ENCODE results near the gene POLR3K. TPM values are rescaled to one million over a fixed set of nuclear protein-coding genes. Genes with fewer than 3 reads are reported as not detected.

POLR3K gene
- polyA plus RNA-seq, 4 donors: 11.3 to 13.2 (median 12.9) TPM

DNA sequence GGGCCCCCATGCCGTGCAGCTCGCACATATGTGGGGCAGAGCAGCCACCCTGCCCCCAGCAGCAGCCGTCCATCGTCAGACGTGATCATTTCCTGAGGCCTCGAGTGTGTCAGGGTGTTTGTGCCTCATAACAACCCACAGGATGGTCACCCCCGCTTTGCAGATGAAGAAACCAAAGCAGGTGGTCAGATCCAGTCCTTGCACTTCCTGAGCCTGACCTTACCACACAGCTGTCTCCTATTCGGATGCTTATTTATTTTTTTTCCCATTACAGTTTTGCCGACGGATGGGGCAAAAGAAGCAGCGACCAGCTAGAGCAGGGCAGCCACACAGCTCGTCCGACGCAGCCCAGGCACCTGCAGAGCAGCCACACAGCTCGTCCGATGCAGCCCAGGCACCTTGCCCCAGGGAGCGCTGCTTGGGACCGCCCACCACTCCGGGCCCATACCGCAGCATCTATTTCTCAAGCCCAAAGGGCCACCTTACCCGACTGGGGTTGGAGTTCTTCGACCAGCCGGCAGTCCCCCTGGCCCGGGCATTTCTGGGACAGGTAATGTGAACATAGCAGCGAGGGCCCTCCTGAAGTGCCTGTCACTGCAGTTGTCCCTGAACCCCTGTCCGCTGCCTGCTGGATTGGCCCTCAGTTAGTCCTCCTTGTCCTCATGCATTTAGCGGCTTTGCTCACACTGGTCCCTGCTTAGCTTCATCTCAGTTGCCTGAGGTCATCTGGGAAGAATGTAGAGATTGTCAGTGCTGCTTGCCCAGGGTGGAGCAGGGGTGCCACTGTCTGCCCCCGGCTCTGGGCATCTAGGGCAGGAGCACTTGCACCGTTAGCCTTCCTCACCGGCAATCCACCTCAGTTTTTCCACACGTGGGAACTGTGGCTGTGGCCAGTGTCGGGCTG is 26.0 kb upstream of the POLR3K start:
- DNase-seq (ENCODE audit: low read depth in 4 of 4, low spot score in 3 of 4): no peak

DNA sequence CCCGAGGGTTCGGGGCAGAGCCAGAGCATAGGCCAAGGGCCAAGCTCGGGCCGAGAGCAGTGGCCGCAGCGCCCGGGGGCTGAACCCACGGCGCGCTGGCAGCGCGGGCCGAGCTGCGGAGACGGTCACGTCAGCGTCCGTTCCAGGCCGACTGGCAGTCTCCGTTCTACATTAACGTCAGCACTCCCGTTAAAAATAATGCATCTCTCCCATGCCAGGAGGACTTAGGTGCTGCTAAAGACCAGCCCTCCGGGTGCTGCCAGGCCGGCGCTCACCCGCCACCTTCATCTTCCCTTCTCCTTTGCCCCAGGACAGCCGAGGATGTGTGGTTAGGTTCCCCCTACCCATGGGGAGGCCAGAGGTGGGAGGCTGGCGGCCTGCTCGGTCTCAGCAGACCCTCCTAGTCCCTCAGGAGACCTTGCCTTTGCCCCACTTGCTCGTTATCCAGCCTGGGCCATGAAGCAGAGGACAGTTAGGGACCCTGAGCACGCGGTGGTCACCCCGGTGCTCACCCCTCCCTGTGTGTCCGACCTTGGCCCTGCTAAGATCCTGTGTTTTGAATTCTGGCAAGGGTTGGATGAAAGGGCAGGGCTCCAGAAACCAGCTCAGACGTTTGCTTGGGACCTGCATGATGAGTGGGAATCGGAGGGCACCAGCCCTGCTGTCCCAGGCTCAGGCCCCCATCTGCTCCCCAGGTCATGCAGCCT is 25.2 kb upstream of the POLR3K start:
- no peak for DNase-seq (ENCODE audit: low read depth in 4 of 4, low spot score in 3 of 4)

DNA sequence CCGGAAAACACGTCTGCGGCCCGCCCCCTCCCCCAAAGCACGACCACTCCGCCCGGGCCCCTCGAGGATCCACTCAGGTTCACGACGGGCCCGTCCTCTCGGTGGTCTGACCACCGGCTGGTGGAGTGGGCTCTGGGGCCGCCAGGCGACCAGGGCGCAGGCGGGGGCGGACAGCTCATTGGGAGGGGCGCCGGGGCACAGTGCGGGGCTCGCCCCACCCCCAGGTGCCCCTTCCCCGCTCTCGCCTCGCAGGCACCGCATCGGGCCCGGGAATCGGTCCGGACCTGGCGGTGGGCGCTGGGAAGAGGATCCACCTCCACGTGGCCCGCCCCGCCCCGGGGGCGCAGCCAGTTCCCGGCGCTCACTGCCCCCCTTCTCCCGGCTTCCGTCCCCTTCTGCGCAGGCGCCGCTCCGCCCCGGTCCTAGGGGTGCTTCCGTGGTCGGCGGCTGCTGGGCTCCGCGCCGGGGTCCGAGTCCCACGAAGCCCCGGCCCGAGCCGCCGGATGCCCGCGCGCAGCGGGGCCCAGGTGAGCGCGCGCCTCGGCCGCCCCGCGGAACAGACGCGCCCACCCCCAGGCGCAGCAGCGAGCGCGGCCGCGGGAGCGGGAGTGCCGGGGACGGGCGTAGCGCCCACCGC is 24.5 kb upstream of the POLR3K start, which contains the start of gene MPG:
Gene MPG, plus strand, starts transcription at position 419 of the 637 bp plus-strand sequence. Its CDS starts 85 bp downstream, at position 504.
- DNase-seq (ENCODE audit: low read depth in 4 of 4, low spot score in 3 of 4): peak in 2 of 4 donors; percentile 70 to 77

DNA sequence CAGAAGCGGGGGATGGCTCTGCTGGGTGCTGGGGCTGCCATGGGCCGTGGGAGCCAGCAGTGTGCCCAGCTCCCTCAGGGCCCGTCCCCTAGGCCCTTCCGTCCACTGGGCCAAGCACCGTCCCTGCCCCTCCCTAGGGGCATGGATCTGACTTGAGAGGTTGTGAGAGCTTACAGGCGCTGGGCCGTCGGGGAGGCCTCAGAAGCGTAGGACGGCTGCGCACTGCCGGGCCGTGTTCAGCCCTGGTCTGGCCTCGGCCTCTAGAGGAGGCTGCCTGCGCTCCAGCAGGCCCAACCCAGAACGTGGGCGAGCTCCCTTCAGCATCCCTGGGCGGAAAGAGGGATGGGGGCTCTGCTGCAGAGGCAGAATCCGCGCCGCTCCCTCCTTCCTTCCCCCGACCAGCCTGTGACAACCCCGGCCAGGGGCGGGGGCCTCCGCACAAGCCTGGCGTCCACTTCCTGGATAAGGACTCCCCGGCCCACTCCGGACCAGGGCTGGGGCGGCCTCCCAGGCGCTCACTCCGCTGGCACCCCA is 23.9 kb upstream of the POLR3K start:
- DNase-seq (ENCODE audit: low read depth in 4 of 4, low spot score in 3 of 4): no peak

DNA sequence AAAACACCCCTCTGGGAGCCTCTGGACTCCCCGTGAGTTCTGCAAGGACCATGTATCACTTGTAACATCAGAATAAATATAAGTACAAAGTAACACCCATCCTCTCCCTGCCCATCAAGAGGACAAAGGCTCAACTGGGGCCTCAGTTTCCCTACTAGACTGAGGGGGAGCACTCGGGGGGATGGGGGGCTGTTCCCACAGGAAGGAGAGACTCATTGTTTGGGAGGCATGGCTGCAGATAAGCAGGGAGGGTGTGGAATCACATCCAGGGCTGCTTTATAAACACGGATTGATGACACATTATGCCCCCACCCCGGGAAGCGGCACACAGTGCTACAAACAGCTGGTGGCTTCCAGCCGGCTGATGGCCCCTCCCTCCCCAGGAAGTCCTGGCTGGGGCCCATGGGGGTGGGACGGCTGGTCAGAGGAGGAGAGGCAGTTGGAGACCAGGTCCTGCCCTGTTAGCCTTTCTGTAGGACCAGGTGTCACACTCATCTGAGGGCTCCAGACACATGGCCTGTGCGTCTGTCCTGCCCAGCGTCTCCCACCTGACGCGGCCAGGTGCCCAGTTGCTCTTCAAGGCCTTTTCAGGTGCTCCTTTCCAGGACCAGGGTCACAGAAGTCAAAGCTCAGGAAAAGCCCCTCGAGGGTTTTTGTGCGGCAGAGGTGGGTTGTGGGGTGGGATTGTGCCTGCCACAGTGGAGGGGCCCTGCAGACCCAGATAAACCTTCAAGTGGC is 23.3 kb upstream of the POLR3K start:
- no peak for DNase-seq (ENCODE audit: low read depth in 4 of 4, low spot score in 3 of 4)

DNA sequence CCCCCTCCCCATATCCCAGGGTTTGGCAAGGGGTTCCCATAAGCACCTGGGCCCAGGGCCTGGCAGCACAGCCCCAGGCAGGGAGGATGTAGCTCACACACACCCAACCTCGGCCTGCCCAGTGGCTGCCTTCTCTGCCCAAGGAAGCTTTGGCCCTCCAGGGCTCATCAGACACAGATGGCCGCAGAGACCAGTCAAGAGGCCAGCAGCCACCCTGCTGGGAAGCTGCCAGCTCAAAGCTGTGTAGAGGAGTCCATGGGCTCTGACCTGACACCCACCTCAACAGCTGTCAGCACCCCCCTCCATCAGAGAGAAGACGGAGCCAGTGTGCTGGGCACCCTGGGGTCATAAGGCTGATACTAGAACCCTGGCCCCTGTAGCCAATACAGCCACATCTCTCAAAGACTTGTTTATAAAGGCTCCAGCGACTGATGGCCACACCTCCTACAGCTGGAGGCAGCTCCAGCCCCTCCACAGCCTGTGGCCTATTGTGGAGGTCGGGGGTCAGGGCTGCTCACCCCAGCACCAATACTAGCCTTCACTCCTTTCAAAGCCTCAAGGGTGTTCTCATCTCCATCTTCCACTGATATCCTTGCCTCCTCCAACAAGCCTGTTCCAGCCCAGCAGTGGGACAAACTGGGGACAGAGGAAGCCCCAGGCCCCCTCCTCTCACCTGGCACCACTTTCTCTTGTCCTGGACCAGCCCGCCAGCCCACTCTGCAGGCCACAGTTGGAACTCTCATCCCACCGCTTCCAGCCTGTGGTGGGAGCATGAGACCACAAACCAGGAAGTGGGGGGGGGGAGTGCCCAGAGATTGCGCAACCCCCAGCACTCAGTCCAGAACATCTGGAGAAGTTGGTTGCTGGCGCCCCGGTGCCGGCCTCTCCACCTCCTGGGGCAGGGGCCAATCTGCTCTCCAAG is 22.4 kb upstream of the POLR3K start:
- no peak for DNase-seq (ENCODE audit: low read depth in 4 of 4, low spot score in 3 of 4)

DNA sequence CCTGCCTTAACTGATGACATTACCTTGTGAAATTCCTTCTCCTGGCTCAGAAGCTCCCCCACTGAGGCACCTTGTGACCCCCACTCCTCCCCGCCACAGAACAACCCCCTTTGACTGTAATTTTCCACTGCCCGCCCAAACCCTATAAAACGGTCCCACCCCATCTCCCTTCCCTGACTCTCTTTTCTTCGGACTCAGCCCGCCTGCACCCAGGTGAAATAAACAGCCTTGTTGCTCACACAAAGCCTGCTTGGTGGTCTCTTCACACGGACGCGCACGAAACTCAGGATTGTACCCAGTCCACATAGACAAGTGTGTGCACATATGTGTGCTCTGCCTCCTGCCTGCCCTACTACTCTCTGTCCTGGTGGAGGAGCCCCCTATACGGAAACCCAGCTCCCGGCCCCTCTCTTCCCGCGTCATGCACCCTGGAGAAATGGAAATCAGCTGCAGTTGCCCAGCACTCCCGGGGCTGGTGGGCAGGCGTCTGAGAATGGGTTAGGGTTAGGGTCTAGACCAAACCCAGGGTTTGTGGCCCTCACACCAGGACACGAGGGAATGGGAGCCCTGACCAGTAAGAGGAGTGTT is 21.4 kb upstream of the POLR3K start:
- no peak for DNase-seq (ENCODE audit: low read depth in 4 of 4, low spot score in 3 of 4)

DNA sequence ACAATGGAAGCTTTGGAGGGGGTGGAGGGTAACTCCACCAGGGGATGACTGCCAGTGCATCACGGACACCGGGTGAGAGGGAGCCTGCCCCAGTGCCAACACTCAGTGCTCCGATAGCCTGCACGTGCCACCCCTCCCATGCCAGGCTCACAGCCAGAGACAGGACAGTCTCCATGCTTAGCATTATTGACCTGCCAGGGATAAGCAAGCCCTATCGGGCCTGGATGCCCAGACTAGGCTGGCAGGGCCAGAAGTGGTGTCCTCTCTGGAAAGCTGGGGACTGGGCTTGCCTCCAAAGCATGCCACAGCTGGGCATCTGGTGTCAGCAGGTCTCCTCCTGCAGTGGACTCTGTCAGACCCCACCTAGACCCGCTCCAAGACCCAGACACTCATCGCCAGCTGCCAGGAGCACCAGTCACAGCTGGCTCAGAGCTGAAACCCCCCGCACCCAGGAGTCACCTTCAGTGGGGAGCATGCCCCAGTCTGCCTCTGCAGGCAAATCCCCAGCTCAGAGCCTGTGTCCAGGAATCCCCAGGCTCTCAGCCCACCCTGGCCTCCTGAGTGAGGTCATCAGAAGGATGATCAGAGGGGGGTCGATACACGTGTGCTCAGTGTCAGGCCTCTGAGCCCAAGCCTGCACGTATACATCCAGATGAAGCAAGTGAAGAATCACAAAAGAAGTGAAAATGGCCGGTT is 20.8 kb upstream of the POLR3K start:
- DNase-seq (ENCODE audit: low read depth in 4 of 4, low spot score in 3 of 4): no peak

DNA sequence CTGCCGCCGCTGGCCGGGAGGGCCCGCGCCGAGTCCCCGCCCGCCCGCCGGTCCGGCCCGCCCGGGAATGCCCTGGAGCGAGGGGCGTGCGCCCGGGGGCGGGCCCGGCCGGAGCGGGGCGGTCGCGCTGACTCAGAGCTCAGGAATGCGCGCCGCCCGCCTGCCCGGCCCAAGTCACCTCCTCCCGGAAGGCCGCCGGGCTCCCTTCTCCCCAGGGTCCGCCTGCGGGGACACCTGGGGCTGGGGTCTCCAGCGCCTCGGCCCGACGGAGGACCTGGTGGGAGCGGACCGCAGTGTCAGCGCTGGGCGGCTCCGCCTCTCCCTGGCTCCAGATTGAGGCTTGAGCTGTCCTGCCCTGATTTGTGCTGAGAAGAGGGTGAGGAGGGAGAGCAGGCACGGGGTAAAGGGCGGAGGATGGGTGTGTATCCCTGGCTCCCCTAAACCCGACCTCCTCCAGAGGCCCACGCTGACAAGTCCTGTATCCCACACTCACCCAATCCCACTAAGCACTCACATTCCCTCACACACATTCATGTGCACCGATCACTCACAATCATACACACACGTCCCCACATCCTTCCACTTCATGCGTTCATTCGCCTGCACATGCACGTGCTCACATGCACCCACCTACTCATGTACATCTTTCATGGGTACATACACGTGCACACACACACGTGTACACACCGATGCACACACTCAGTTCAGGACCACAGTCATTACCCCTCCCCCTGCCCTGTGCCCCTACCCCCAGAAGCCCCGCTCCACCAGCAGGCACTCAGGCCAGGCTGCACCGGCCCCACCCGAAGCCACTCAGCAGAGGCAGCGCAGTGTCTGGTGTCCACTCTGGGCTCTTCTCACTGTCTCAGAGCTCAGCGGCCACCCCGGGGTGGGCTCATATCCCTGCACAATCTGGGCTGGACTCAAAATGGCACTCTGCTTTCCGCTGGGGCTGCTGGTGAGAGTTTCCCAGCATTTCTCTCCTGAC is 19.4 kb upstream of the POLR3K start, which contains the start of gene RHBDF1:
Gene RHBDF1, minus strand, starts transcription at position 71 of the 988 bp plus-strand sequence. CDS start 7,616 bp downstream, outside the sequence.
- no peak for DNase-seq (ENCODE audit: low read depth in 4 of 4, low spot score in 3 of 4)

DNA sequence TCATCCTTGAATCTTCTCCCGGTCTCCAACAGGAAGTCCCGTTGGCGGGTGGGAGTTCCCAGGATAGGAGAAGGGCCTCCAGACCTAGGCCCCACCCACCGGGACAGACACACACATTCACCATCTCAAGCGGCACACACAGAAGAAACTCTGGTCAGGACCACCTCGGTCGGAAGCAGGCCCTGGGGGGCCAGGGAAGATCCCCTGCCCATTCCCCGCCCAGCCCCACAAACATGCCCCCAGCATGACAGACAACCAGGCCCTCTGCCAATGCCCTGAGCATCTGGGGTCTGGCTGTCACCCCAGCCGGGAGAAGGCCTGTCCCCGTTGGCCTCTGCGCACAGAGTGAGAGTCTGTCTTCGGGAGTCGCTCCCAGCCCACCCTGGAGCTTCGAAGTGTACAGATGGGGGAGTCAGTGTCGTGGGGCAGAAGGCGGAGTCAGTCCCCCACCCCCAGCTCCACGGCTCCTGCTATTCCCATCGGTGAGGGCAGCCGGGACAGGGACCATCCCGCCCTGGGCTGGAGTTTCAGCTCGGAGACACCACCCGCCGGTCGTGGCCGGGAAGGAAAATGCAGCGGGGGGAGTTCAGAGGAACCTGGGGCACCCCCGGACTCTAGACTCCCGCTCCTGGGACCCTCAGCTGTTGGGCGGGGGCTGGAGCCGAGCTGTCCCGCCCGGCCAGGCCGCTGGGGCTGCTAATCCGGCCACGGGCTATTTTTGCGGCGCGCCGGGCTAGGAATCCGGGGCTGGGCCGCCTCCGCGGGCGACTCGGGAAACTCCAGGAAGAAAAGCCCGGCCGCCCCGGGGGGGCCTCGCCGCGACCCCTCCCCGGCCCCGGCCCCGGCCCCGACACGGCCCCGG is 18.4 kb upstream of the POLR3K start:
- DNase-seq (ENCODE audit: low read depth in 4 of 4, low spot score in 3 of 4): no peak

DNA sequence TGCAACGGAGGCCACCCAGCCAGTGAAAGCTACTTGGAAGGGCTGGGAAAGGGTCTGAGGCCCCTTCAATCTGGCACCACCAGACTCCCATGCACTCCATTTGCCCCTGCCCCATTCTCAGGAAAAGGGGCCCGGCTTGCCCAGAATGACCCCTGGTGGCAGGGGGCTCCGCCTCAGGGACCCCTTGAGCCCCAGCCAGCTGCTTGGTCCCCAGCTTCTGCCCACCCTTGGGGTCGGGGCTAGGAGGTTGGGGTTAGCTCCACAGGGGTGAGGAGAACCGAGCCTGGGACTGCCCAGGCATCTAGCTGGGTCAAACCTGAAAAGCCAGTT is 17.8 kb upstream of the POLR3K start:
- no peak for DNase-seq (ENCODE audit: low read depth in 4 of 4, low spot score in 3 of 4)

DNA sequence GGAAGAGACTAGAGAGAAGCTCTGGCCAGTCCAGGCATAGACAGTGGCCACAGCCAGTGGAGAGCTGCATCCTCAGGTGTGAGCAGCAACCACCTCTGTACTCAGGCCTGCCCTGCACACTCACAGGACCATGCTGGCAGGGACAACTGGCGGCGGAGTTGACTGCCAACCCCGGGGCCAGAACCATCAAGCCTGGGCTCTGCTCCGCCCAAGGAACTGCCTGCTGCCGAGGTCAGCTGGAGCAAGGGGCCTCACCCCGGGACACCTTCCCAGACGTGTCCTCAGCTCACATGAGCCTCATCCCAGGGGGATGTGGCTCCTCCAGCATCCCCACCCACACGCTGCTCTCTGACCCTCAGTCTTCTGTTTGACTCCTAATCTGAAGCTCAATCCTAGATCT is 15.8 kb upstream of the POLR3K start:
- no peak for DNase-seq (ENCODE audit: low read depth in 4 of 4, low spot score in 3 of 4)

DNA sequence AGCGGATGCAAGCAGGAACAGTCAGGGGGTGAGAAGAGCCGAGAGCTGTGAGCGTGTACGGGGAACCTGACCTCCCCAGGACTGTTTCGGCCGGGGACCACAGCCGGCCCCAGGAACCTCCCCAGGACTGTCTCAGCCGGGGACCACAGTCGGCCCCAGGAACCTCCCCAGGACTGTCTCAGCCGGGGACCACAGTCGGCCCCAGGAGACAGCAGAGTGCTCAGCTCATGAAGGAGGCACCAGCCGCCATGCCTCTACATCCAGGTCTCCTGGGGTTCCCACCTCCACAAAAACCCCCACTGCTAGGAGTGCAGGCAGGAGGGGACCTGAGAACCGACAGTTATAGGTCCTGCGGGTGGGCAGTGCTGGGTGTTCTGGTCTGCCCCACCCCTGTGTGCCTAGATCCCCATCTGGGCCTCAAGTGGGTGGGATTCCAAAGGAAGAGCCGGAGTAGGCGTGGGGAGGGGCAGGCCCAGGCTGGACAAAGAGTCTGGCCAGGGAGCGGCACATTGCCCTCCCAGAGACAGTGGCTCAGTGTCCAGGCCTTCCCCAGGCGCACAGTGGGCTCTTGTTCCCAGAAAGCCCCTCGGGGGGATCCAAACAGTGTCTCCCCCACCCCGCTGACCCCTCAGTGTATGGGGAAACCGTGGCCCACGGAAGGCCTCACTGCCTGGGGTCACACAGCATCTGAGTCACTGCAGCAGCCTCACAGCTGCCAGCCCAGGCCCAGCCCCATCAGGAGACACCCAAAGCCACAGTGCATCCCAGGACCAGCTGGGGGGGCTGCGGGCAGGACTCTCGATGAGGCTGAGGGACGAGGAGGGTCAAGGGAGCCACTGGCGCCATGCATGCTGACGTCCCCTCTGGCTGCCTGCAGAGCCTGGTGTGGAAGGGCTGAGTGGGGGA is 14.7 kb upstream of the POLR3K start:
- no peak for DNase-seq (ENCODE audit: low read depth in 4 of 4, low spot score in 3 of 4)

DNA sequence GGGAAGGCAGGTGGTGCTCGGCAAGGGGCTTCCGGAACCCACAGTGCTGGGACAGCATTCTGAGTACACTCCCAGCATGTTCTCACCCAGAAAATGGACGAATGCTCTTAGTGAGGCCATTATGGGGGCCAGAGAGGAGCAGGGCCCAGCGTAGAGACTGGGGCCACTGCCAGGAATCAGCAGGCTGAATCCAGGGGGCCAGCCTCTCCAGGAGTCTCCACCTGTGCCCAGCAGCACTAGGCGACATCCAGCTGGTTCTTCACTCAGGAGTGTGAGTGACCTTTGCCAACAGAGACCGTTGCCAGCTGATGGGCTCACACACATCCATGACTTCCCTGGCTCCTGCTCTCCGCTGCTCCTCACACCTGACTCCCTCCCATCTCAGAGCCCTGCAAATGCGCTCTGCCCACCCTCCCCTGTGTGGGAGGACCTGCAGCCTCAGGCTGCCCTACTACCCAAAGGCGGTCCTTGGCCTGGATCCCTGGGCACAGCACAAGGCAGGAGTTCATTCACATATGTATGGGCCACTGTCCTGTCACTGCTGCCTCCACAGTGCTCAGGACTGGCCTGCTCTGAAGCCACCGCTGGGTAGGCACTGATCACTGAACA is 13.9 kb upstream of the POLR3K start:
- no peak for DNase-seq (ENCODE audit: low read depth in 4 of 4, low spot score in 3 of 4)

All from right renal pelvis (tissue), 4 donors.